ENCODE measurements around the gene NAALADL1.

Gene NAALADL1

GRCh38 chr11:65057526-65057925, 827 bp downstream of the NAALADL1 start:
- Histone ChIP-seq H3K27ac (no peak overlapping the region), H3K36me3 (no peaks in the 10 kb centered on the region), H3K4me1 (ENCODE audit: control insufficient read depth in 1 of 2, insufficient read depth in 1 of 2, low read depth in 1 of 2, low read length in 1 of 2) (peaks cover 0 to 10% of the 10 kb centered on the region in 2 experiments), H3K27me3 (no peaks in the 10 kb centered on the region), H3K9me3 (no peaks in the 10 kb centered on the region), H3K4me3 (ENCODE audit: low read depth in 1 of 2, low read length in 1 of 2) (no peak overlapping the region)
- no peak for TF ChIP-seq CTCF (IDR thresholded peaks at IDR 0.05)

- H3K27ac ChIP-seq: no peak overlapping the region
- TF ChIP-seq CTCF (IDR thresholded peaks at IDR 0.05): no peak
- H3K4me1 ChIP-seq (ENCODE audit: control insufficient read depth in 1 of 2, insufficient read depth in 1 of 2, low read depth in 1 of 2, low read length in 1 of 2): peaks cover 0 to 10% of the 10 kb centered on the region in 2 experiments
- H3K36me3 ChIP-seq: no peaks in the 10 kb centered on the region
- no peak overlapping the region for H3K4me3 ChIP-seq (ENCODE audit: low read depth in 1 of 2, low read length in 1 of 2)
- H3K9me3 ChIP-seq: no peaks in the 10 kb centered on the region
- no peaks in the 10 kb centered on the region for H3K27me3 ChIP-seq
Observed at GRCh38 chr11:65056999-65057398, 1.4 kb downstream of the NAALADL1 start.

- Histone ChIP-seq H3K27me3 (no peaks in the 10 kb centered on the region), H3K9me3 (no peaks in the 10 kb centered on the region), H3K27ac (no peak overlapping the region), H3K4me3 (ENCODE audit: low read depth in 1 of 2, low read length in 1 of 2) (no peak overlapping the region), H3K4me1 (ENCODE audit: control insufficient read depth in 1 of 2, insufficient read depth in 1 of 2, low read depth in 1 of 2, low read length in 1 of 2) (peaks cover 0 to 10% of the 10 kb centered on the region in 2 experiments), H3K36me3 (no peaks in the 10 kb centered on the region)
- TF ChIP-seq CTCF (IDR thresholded peaks at IDR 0.05): no peak
Observed at GRCh38 chr11:65055538-65055937, 2.8 kb downstream of the NAALADL1 start.

- no peaks in the 10 kb centered on the region for H3K9me3 ChIP-seq
- H3K36me3 ChIP-seq: no peaks in the 10 kb centered on the region
- no peak overlapping the region for H3K27ac ChIP-seq
- H3K4me3 ChIP-seq (ENCODE audit: low read depth in 1 of 2, low read length in 1 of 2): no peak overlapping the region
- H3K4me1 ChIP-seq (ENCODE audit: control insufficient read depth in 1 of 2, insufficient read depth in 1 of 2, low read depth in 1 of 2, low read length in 1 of 2): peaks cover 0 to 10% of the 10 kb centered on the region in 2 experiments
- H3K27me3 ChIP-seq: no peaks in the 10 kb centered on the region
- no peak for TF ChIP-seq CTCF (IDR thresholded peaks at IDR 0.05)
Observed at GRCh38 chr11:65053827-65054508, 4.4 kb downstream of the NAALADL1 start.

- H3K27ac ChIP-seq: no peak overlapping the region
- TF ChIP-seq CTCF (IDR thresholded peaks at IDR 0.05): no peak
- H3K9me3 ChIP-seq: no peaks in the 10 kb centered on the region
- peaks cover 15 to 21% of the 10 kb centered on the region in 2 experiments for H3K4me1 ChIP-seq (ENCODE audit: control insufficient read depth in 1 of 2, insufficient read depth in 1 of 2, low read depth in 1 of 2, low read length in 1 of 2)
- no peak overlapping the region for H3K4me3 ChIP-seq (ENCODE audit: low read depth in 1 of 2, low read length in 1 of 2)
- peaks cover 5% of the 10 kb centered on the region for H3K27me3 ChIP-seq
- H3K36me3 ChIP-seq: no peaks in the 10 kb centered on the region
Observed at GRCh38 chr11:65051398-65051858, 6.9 kb downstream of the NAALADL1 start.

Data from neutrophil (primary cell).